Coronary artery (tissue), 2 donors: ENCODE measurements around the gene DICER1.
"Not testable (repeated sequence)": the region's sequence is repeated elsewhere in the genome, so short reads cannot be mapped to it uniquely, and the experiment has no call there.

ENCODE experiments used
- DNase-seq: peaks from one replicate; pipeline ENCODE4 v3.0.0-alpha.2; 2017; ENCODE audit warnings: low spot score
- H3K27ac ChIP-seq, 2 donors: fragments of 200-600 bp; sonication (generic); one replicate each; pipeline ENCODE4 v1.5.1; 2016 to 2019
- H3K4me3 ChIP-seq: fragments of 200-600 bp; sonication (generic); 2 replicates; pipeline ENCODE4 v1.5.1; 2016; ENCODE audit warnings: mild to moderate bottlenecking, moderate library complexity
- CTCF ChIP-seq: fragments of 200-600 bp; sonication (generic); IDR thresholded peaks from one replicate; pipeline ENCODE4 v1.5.1; 2019; ENCODE audit warnings: antibody characterized with exemption

The DICER1 gene

GRCh38 chr14:95140060-95140858, 17.1 kb downstream of the DICER1 start:
- Histone ChIP-seq H3K27ac (no peak overlapping the region), H3K4me3 (no peak overlapping the region)
- DNase-seq: no peak
- TF ChIP-seq CTCF: no peak

- H3K27ac ChIP-seq: no peak overlapping the region
- no peak for TF ChIP-seq CTCF
- no peak for DNase-seq
- H3K4me3 ChIP-seq: no peak overlapping the region
These were observed 18.5 kb downstream of the DICER1 start for GRCh38 chr14:95138876-95139275.

DNA sequence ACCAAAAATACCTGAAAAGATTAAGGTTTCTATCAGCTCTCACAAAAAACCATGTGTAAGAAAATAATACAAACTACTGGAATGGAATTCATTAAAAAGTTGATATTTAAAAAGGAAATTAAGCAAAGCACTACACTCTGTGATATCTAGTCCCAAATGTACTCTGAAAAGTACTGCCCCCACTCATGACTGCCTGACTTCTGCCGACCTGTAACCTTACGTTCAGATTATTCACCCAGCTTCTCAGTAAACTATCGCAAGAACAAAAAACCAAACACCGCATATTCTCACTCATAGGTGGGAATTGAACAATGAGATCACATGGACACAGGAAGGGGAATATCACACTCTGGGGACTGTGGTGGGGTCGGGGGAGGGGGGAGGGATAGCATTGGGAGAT, 18.9 kb downstream of the DICER1 start:
- not testable (repeated sequence) for H3K27ac ChIP-seq, DNase-seq, H3K4me3 ChIP-seq

GRCh38 chr14:95137804-95138167, 19.5 kb downstream of the DICER1 start:
- Histone ChIP-seq H3K4me3 (no peak overlapping the region), H3K27ac (peak overlapping the region in 1 of 2 donors; percentile 38)
- no peak for TF ChIP-seq CTCF
- no peak for DNase-seq

GRCh38 chr14:95137164-95137803, 20.0 kb downstream of the DICER1 start:
- peak overlapping the region in 1 of 2 donors; percentile 38 for H3K27ac ChIP-seq

GRCh38 chr14:95136631-95137030, 20.7 kb downstream of the DICER1 start:
- TF ChIP-seq CTCF: no peak
- Histone ChIP-seq H3K4me3 (no peak overlapping the region), H3K27ac (no peak overlapping the region)
- no peak for DNase-seq

More at GRCh38 chr14:95137164-95137803, 20.0 kb downstream of the DICER1 start:
- TF ChIP-seq CTCF: no peak
- H3K4me3 ChIP-seq: no peak overlapping the region
- no peak for DNase-seq

DNA sequence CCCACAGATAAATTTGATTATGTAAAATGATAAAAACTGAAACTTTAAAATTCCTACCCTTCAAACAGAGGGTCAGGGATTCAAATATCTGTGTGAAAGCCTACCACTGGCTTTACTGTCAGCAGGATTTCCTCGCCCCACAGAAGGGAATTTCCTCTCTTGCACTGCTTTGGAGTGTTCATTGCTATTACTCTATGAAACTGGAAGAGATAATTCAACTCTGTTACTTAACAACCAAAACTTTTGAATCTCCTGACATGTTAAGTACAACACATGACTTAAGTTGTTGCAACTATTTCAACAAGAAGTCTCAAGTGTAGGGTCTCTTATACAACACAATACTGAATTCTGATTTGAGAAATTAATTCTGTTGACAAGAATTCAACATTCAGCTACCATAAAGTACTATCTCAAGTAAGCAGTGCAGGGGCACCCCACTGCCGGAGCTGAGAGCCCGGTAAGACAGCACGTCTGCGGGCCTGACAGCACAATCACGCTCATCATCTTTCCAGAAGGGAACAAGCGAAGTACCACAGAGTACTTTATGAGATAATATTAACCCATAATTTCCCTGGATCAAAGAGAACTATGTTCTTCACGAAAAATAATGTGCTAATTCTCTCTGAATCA, 22.9 kb downstream of the DICER1 start:
- H3K4me3 ChIP-seq: no peak overlapping the region

More for the DNA sequence above, 22.9 kb downstream of the DICER1 start:
- DNase-seq: no peak
- no peak for TF ChIP-seq CTCF
- no peak overlapping the region for H3K27ac ChIP-seq
